Measurements from ENCODE around the gene FGFBP1.
A peak's percentile ranks its signal among the peaks of the same experiment; 100 is the strongest.

Gene FGFBP1

DNA sequence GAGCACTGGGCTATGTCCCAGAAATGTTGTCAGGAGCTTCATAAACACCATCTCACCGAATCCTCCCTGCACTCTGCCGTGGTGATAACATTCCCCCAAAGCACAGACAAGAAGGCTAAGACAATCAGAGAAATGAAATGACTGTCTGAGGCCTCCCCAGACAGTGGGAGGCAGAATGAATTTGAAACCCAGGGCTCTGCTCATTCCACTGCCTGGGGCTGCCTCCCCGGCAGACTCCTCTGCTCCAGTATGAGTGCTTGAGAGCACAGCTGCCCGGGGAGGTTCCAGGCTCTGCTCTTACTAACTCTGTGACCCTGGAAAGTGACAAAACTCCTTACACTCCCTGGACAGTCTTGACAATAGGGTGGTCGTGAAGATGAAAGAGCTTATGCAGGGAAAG lies 9.7 kb downstream of the FGFBP1 start:
- TF ChIP-seq, protein P1, sequence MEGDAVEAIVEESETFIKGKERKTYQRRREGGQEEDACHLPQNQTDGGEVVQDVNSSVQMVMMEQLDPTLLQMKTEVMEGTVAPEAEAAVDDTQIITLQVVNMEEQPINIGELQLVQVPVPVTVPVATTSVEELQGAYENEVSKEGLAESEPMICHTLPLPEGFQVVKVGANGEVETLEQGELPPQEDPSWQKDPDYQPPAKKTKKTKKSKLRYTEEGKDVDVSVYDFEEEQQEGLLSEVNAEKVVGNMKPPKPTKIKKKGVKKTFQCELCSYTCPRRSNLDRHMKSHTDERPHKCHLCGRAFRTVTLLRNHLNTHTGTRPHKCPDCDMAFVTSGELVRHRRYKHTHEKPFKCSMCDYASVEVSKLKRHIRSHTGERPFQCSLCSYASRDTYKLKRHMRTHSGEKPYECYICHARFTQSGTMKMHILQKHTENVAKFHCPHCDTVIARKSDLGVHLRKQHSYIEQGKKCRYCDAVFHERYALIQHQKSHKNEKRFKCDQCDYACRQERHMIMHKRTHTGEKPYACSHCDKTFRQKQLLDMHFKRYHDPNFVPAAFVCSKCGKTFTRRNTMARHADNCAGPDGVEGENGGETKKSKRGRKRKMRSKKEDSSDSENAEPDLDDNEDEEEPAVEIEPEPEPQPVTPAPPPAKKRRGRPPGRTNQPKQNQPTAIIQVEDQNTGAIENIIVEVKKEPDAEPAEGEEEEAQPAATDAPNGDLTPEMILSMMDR (IDR thresholded peaks at IDR 0.05; ENCODE audit: low read depth, low read length) = no peak
- no peak for DNase-seq (ENCODE audit: low read depth, low spot score)
- in situ Hi-C loops (cut with HindIII; ENCODE audit: low sequenced_read_pairs) = no loop called here

DNA sequence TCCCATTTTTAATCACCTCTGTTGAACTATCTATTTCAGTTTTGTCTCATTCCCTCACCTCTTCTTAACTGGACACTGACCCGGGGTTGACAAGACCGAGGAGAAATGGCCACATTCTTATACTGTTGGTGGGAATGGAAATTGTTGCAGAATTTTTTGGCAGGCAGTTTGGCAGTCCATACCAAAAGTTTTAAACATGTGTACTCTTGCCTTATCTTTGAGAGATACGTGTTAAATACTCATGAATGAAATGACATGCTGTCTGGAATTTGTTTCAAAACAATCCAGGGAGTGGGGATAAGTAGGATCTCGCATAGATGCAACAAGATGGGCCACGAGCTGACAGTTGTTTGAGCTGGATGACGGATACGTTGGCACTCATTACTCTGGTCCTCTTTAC lies 12.1 kb downstream of the FGFBP1 start:
- TF ChIP-seq, protein P1 (IDR thresholded peaks at IDR 0.05; ENCODE audit: low read depth, low read length) = no peak
- in situ Hi-C loops (cut with HindIII; ENCODE audit: low sequenced_read_pairs) = no loop called here
- no peak overlapping the region for H3K4me3 ChIP-seq (ENCODE audit: low read depth, low read length)
- no peak for DNase-seq (ENCODE audit: low read depth, low spot score)

More for the DNA sequence above, 9.7 kb downstream of the FGFBP1 start:
- H3K4me3 ChIP-seq (ENCODE audit: low read depth, low read length) = no peak overlapping the region

DNA sequence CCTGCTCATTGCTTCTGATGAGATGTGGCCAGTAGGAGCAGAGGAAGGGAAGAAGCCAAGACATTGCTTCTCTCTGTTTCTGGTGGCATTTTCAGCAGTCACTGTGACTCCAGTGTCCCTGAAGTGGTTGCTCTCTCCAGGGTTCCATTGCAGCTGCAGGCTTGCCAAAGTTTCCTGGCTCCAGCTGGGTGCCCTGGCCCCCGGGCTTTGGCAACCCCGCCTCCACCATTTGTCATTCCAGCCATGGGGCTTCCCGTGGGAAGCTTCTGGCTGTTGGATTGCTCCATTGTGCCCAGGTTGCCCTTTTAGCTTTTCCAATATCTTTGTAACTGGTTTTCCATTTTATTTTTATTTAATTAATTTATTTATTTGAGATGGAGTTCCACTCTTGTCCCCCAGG lies 12.7 kb downstream of the FGFBP1 start:
- H3K4me3 ChIP-seq (ENCODE audit: low read depth, low read length) = no peak overlapping the region
- DNase-seq (ENCODE audit: low read depth, low spot score) = no peak
- in situ Hi-C loops (cut with HindIII; ENCODE audit: low sequenced_read_pairs) = no loop called here
- TF ChIP-seq, protein P1 (IDR thresholded peaks at IDR 0.05; ENCODE audit: low read depth, low read length) = no peak

DNA sequence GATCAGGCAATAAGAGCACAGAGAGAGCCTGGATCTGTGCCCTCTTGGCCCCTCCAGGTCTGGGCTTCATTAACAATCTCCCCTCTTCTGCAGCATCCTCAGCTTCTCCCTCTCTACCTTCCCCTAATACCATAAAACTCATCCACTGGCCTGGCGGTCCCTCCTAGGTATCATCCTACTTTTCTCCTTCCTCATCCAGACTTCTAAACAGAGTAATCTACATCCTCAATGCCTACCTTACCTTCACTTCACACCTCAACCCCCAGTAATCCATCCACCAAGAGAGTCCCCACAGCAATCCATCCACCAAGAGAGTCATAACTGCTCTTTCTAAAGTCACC lies 17.0 kb downstream of the FGFBP1 start:
- H3K4me3 ChIP-seq (ENCODE audit: low read depth, low read length) = no peak overlapping the region
- TF ChIP-seq, protein P1 (IDR thresholded peaks at IDR 0.05; ENCODE audit: low read depth, low read length) = no peak
- in situ Hi-C loops (cut with HindIII; ENCODE audit: low sequenced_read_pairs) = no loop called here
- DNase-seq (ENCODE audit: low read depth, low spot score) = no peak

DNA sequence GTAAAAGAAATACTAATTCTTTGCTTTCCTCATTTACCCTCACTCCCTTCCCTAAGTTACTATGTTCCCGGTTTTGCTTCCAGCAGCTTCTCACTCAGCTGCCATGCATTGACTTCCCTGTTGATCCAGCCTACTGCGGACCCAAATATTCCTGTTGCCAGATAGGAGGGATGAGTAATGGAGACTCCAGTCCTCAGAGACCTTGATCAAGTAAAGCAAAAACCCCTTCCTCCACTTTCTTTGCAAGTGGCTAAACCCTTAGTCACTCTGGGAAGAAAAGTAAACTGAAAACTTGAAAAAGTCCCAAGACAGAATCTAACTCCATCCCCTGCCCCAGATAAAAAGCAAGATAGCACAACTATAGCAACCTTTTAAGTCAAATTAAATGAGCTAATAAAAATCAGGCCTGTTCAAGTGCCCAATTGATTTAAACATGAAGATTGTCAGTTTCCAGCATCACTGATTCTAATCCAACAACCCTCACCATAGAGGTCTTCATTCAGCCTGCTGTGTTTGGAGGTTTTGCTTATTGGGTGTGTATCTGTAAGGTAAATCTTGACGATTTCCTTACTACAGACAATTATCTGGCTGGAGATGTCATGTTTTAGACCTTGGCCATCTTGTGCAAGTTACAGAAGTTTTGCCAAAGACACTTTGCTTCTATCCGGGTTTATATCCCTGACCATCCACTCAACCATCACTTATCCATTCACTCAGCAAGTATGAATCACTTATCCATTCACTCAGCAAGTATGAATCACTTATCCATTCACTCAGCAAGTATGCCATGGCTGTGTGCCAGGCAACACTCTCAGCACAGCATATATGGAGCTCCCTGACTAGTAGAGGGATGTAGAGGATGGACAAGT lies 17.6 kb downstream of the FGFBP1 start:
- in situ Hi-C loops (cut with HindIII; ENCODE audit: low sequenced_read_pairs) = no loop called here
- TF ChIP-seq, protein P1 (IDR thresholded peaks at IDR 0.05; ENCODE audit: low read depth, low read length) = no peak
- no peak overlapping the region for H3K4me3 ChIP-seq (ENCODE audit: low read depth, low read length)
- peak; percentile 97 for DNase-seq (ENCODE audit: low read depth, low spot score)

DNA sequence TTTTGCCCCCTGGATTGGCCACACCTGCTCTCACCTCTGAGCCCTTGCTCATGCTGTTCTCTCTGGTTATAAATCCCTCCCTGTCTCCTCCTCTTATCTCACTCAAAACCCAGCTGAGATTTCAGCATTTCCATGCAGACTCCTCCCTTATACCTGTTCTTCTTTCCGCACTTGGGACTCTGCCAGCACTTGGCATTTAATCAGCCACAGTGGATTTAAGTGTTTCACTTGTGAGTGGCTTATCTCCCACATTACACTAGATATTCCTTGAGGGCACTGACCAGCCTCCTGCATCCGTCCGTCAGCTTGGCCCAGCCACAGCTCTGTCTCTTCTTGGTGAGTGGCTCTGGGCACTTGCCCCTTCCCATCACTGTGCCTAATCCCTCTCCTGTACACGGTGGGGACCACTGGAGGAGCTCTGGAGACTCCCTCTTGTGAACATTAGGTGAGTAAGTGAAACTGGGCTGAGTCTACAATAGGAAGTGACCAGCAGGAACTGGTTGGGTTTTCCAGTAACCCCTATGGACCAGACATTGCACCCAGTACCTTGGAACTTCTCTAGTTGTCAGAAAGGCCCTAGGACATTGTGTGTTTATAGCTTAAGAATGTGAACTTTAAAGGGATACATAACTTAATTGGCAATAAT lies 19.9 kb downstream of the FGFBP1 start:
- in situ Hi-C loops (cut with HindIII; ENCODE audit: low sequenced_read_pairs) = no loop called here
- TF ChIP-seq, protein P1 (IDR thresholded peaks at IDR 0.05; ENCODE audit: low read depth, low read length) = no peak
- no peak overlapping the region for H3K4me3 ChIP-seq (ENCODE audit: low read depth, low read length)
- DNase-seq (ENCODE audit: low read depth, low spot score) = no peak
